ENCODE measurements around the gene DSN1. TPM values are rescaled to one million over a fixed set of nuclear protein-coding genes. Genes with fewer than 3 reads are reported as not detected.

The DSN1 gene
- total and polyA plus RNA-seq, 10 of the 15 experiments (the other 5 are each of a cell fraction or from before 2014, with no cell fraction given): 15.3 to 33.1 (median 21.7) TPM

GRCh38 chr20:36744243-36744642 lies 29.3 kb downstream of the DSN1 start:
- H3K36me3 ChIP-seq (ENCODE audit: control insufficient read depth in 2 of 2, insufficient read depth in 2 of 2, low read length in 1 of 2): no peaks in the 10 kb centered on the region
- H2AFZ ChIP-seq (ENCODE audit: control insufficient read depth, low read depth, low read length): no peak overlapping the region
- RAD21 ChIA-PET (ENCODE audit: unreplicated experiment): interaction anchor here (0.6 to 1.6 kb wide), 6 partner anchors 10 to 272 kb away, joined by 3 to 4 read pairs (median 3); a partner anchor contains a TSS
- POLR2A ChIA-PET: no interaction called here
- DNase-seq (ENCODE audit: low read depth, low spot score): no peak
- no peak for FAIRE-seq
- TF ChIP-seq TCF12 (IDR thresholded peaks at IDR 0.05; ENCODE audit: low read depth, low read length) (no peak), ZNF384 (IDR thresholded peaks at IDR 0.05; ENCODE audit: borderline replicate concordance, low read depth, low read length) (no peak), EZH2 (IDR thresholded peaks at IDR 0.05; ENCODE audit: borderline replicate concordance, control insufficient read depth, low read depth, low read length) (no peak), ZSCAN29 (IDR thresholded peaks at IDR 0.05) (no peak), MEF2A (IDR thresholded peaks at IDR 0.05; ENCODE audit: insufficient read depth, low read depth, low read length) (no peak), SP1 (IDR thresholded peaks at IDR 0.05; ENCODE audit: low read depth, low read length) (no peak), POLR2AphosphoS5 (IDR thresholded peaks at IDR 0.05; ENCODE audit: low read length) (no peak), CREB1 (IDR thresholded peaks at IDR 0.05; ENCODE audit: low read depth) (no peak), ZBED1 (IDR thresholded peaks at IDR 0.05; ENCODE audit: borderline replicate concordance) (no peak), TCF3 (IDR thresholded peaks at IDR 0.05; ENCODE audit: borderline replicate concordance, insufficient read depth, low read depth, low read length) (no peak), SIX5 (IDR thresholded peaks at IDR 0.05; ENCODE audit: low read depth, low read length, severe bottlenecking) (no peak), ZBTB40 (IDR thresholded peaks at IDR 0.05; ENCODE audit: borderline replicate concordance) (no peak)
- H3K27ac ChIP-seq (ENCODE audit: control insufficient read depth, insufficient read depth): no peak overlapping the region
- H4K20me1 ChIP-seq (ENCODE audit: control insufficient read depth, insufficient read depth): no peaks in the 10 kb centered on the region
- intact Hi-C loops (cut with micrococcal nuclease; ENCODE audit: unreplicated experiment): no loop called here
- in situ Hi-C loops (cut with MboI): no loop called here
- H3K4me2 ChIP-seq (ENCODE audit: control insufficient read depth, insufficient read depth): no peak overlapping the region
- 95% methylated on average over 4 of the region's 4 CpGs for WGBS (ENCODE audit: insufficient coverage, insufficient replicate concordance, low lambda C conversion rate, missing lambda C conversion rate)
- ATAC-seq: no peak
- no peaks in the 10 kb centered on the region for H3K9me3 ChIP-seq (replicated peaks; ENCODE audit: control insufficient read depth, insufficient read depth, low read length)
- TSS peak; percentile 75 for BruUV-seq (replicated peaks)
- no peaks in the 10 kb centered on the region for H3K27me3 ChIP-seq (replicated peaks in 1 of 2; ENCODE audit: control insufficient read depth in 2 of 2, insufficient read depth in 2 of 2, low read length in 1 of 2)
- H3K9ac ChIP-seq (ENCODE audit: control insufficient read depth, insufficient read depth, low read length): no peak overlapping the region
- SMC1A ChIA-PET (ENCODE audit: uncharacterized antibody, unreplicated experiment): interaction anchor here (1.1 to 2.6 kb wide), 4 partner anchors 8 to 78 kb away, joined by 3 to 11 read pairs (median 3); no protein-coding TSS in a partner anchor
- no peaks in the 10 kb centered on the region for H3K79me2 ChIP-seq (ENCODE audit: control insufficient read depth, insufficient read depth, low read length)
- H3K4me3 ChIP-seq: no peak overlapping the region
- CTCF ChIA-PET: interaction anchor here (0.6 to 3.9 kb wide), 10 partner anchors 10 to 668 kb away, joined by 3 to 45 read pairs (median 4); partner anchors contain the start of gene DSN1
- H3K4me1 ChIP-seq (ENCODE audit: control insufficient read depth, insufficient read depth, low read length): no peaks in the 10 kb centered on the region
